ENCODE data around the gene GLI2.

The GLI2 gene

GRCh38 chr2:120769076-120769786, 33.6 kb downstream of the GLI2 start:
- no peak for DNase-seq (ENCODE audit: low read depth)
- no peak for TF ChIP-seq CTCF (IDR thresholded peaks at IDR 0.05; ENCODE audit: low read depth, low read length, missing control alignments)
- no peak overlapping the region for H3K4me3 ChIP-seq (ENCODE audit: low read depth, low read length)

- no peak for TF ChIP-seq CTCF (IDR thresholded peaks at IDR 0.05; ENCODE audit: low read depth, low read length, missing control alignments)
- DNase-seq (ENCODE audit: low read depth): no peak
- no peak overlapping the region for H3K4me3 ChIP-seq (ENCODE audit: low read depth, low read length)
Observed at GRCh38 chr2:120769787-120770120, 34.1 kb downstream of the GLI2 start.

GRCh38 chr2:120770176-120770575, 34.5 kb downstream of the GLI2 start:
- no peak for TF ChIP-seq CTCF (IDR thresholded peaks at IDR 0.05; ENCODE audit: low read depth, low read length, missing control alignments)
- DNase-seq (ENCODE audit: low read depth): no peak
- H3K4me3 ChIP-seq (ENCODE audit: low read depth, low read length): no peak overlapping the region

GRCh38 chr2:120770641-120771040, 35.0 kb downstream of the GLI2 start:
- DNase-seq (ENCODE audit: low read depth): no peak
- TF ChIP-seq CTCF (IDR thresholded peaks at IDR 0.05; ENCODE audit: low read depth, low read length, missing control alignments): no peak
- no peak overlapping the region for H3K4me3 ChIP-seq (ENCODE audit: low read depth, low read length)

GRCh38 chr2:120771111-120771780, 35.6 kb downstream of the GLI2 start:
- no peak for DNase-seq (ENCODE audit: low read depth)
- no peak for TF ChIP-seq CTCF (IDR thresholded peaks at IDR 0.05; ENCODE audit: low read depth, low read length, missing control alignments)
- no peak overlapping the region for H3K4me3 ChIP-seq (ENCODE audit: low read depth, low read length)

GRCh38 chr2:120771781-120772208, 36.1 kb downstream of the GLI2 start:
- TF ChIP-seq CTCF (IDR thresholded peaks at IDR 0.05; ENCODE audit: low read depth, low read length, missing control alignments): no peak
- no peak overlapping the region for H3K4me3 ChIP-seq (ENCODE audit: low read depth, low read length)
- no peak for DNase-seq (ENCODE audit: low read depth)

- no peak overlapping the region for H3K4me3 ChIP-seq (ENCODE audit: low read depth, low read length)
- no peak for DNase-seq (ENCODE audit: low read depth)
- no peak for TF ChIP-seq CTCF (IDR thresholded peaks at IDR 0.05; ENCODE audit: low read depth, low read length, missing control alignments)
Observed at GRCh38 chr2:120772261-120772660, 36.6 kb downstream of the GLI2 start.

Data from GM12864 (cell line).